Activated CD8-positive, alpha-beta memory T cell treated with anti-CD3 and anti-CD28 coated beads, Interleukin-2, amount 50 U/mL, for 48 hours (primary cell): ENCODE results near the gene ZNF638.

Experiments
- DNase-seq: peaks from one replicate; pipeline ENCODE4 v3.0.0-alpha.2; 2020

ZNF638 gene

GRCh38 chr2:71456617-71457016 lies 125.0 kb downstream of the ZNF638 start:
- no peak for DNase-seq

- no peak for DNase-seq
Measured at GRCh38 chr2:71457123-71457915, 125.7 kb downstream of the ZNF638 start.

GRCh38 chr2:71457923-71458322 lies 126.3 kb downstream of the ZNF638 start:
- no peak for DNase-seq

DNA sequence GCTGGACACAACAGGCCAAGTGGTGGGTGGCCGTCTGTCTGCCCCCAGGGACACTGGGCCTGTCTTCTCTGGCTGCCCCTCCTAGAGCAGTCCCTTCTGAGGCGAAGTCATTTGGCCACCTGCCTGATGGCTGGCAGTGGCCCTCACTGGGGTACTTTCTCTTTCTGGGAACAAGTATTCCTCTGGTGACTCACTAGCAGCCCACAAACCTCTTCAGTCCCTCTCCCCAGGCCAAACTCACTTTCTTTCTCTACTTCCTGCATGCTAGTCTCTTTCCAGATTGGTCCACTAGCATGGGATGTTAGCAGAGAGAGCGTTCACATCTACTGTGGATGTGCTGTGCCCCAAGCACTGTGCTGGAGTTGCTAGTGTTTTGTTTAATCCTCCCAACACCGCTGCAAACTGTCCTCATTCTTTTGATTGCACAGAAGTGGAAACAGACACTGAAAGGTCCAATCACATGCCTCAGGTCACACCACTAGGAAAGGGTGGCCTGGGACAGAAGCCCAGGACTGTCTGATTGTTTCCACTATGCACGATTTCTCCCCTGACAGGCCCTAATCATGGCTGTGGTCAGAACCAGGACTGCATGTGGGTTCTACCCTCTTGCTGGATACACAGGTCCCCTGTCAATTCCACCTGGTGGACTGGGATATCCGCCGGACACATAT lies 127.0 kb downstream of the ZNF638 start:
- no peak for DNase-seq

GRCh38 chr2:71459084-71459431 lies 127.5 kb downstream of the ZNF638 start:
- no peak for DNase-seq

DNA sequence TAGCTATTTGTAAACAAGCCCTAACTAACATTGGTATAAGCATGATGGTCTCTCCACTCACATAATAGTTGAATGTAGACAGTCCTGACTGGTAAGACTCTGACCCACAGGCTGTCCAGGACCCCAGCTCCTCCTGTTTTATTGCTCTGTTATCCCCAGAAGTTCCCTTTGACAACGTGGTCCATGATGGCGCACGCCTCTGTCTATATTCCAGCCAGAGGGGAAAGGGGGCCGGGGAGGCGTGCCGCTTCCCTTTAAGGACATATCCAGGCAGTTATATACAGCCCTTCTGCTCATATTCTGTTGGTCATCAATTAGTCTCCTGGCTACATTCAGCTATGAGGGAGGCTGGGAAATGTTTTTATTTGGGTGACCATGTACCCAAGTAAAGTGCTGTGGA lies 128.5 kb downstream of the ZNF638 start:
- DNase-seq, result no peak

GRCh38 chr2:71460595-71461303 lies 129.2 kb downstream of the ZNF638 start:
- no peak for DNase-seq

GRCh38 chr2:71461304-71461671 lies 129.7 kb downstream of the ZNF638 start:
- DNase-seq, result no peak

- peak; percentile 13 for DNase-seq
Measured at GRCh38 chr2:71462056-71462605, 130.5 kb downstream of the ZNF638 start.

DNA sequence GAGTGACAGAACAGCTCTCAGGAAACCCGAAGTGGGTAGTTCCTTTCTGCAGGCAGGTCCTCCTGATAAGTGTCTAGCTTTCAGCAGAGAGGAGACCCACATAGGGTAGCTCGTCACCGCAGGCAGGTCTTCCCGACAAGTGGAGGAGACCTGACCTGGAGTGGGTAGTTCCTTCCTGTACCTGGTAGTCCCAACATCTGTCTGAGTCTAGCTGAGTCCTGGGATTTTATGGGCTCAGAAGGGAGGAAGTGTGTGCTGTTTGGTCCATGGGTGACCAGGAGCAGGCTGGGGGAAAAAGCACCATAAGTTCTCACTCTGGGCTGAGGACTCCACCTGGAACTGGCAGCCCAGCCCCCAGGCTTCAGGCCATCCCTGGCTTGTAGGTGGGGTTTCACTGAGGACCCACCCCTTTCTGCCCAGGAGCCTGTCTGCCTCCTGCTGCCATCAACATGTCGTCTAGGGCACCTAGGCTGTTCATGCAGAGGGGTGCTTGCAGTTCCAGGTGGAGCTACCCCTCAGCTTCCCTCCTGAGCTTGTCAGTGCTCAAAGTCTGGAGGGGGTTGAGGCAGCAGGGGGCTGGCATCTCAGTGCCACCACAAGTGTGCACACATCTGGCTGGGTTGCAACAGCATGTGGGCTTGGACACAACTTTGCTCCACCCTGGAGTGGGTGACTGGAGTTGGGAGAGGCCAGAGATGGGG lies 131.2 kb downstream of the ZNF638 start:
- DNase-seq, result peak; percentile 45

- peak; percentile 29 for DNase-seq
Measured at GRCh38 chr2:71463342-71463654, 131.7 kb downstream of the ZNF638 start.

DNA sequence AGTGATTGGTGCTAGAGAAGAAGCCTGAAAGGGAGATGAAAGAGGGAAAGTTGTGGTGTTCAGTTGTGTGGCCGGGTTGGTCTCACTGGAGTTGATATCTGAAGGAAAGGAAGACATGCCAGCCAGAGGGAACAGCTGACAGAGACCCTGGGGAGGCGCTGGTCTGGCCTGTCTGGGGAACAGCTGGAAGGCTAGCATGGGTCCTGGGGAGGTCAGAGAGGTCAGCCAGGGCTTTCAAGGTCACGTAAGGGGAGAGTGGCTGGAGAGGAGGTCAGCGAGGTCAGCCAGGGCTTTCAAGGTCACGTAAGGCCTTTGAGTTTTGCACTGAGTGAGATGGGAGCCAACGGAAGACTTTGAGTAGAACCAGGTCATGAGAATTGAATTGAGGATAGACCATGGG lies 132.8 kb downstream of the ZNF638 start:
- peak; percentile 20 for DNase-seq

GRCh38 chr2:71465356-71465755 lies 133.8 kb downstream of the ZNF638 start:
- DNase-seq, result peak; percentile 42

- no peak for DNase-seq
Measured at GRCh38 chr2:71465961-71466300, 134.3 kb downstream of the ZNF638 start.

DNA sequence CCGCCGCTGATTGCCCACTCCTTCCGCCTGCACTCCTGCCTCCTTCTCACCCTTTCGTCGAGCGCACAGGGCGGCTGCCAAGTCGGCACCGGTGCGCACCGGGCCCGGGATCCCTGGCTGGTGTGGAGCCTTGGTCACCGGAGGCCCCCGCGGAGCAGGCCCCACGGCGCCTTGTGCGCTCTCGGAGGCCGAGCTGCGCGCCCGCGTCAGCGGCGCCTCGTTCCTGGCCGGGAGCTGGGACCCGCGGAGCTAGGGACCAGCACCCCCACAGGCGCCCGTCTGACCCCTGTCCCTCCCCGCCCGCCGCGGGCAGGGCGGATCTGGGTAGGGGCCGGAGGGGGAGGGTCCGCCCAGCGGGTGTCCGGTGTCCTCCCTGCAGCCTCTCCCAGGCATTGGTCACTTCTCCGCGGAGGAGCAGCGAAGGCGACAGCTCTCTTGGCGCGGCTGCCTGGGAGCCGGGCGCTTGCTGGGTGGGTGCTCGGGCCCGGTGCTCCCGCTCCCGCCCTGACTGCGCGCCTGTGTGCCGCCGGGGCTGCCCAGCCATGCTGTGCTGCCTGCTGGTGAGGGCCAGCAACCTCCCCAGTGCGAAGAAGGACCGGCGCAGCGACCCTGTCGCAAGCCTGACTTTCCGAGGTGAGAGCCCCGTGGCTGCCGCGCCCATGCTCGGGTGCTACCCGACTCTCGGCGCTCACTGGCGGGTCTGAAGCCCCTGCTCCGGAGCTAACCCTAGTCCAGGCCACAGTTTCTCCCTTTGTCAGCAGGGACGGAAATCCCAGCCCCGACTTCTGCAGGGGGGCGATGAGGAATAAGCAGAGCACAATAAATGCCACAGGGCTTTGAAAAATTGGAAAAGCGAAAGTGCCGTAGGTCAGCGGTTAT lies 135.0 kb downstream of the ZNF638 start:
- peak; percentile 50 for DNase-seq

DNA sequence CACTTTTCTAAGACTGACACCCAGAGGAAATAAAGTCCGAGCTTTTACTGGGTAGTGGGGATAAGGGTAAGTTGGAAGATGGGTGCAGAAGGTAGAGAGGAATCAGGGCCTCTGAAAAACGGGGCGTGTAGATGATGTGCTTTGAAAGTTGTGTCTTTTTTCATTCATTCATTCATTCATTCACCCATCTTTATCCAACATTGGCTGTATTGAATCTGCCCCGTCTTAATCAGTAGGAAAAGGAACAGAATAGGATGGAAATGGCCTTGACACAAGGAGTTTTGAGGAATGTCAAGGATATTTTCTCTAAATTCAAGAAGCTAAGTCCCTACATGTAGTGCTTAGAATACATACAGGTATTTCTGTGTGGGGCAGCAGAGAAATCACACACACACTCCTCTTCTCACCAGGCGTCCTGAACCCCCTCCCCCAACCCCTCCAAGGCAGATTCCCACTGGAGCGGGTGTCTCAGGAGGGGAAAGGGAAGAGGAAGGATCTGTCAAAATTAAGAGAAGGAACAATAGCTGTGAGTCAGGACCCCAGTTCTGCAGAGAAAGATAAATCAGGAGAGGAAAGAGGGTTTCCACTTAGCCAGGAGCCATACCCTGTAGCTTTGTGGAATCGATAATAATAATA lies 135.7 kb downstream of the ZNF638 start:
- no peak for DNase-seq

GRCh38 chr2:71468279-71469015 lies 136.9 kb downstream of the ZNF638 start:
- no peak for DNase-seq

DNA sequence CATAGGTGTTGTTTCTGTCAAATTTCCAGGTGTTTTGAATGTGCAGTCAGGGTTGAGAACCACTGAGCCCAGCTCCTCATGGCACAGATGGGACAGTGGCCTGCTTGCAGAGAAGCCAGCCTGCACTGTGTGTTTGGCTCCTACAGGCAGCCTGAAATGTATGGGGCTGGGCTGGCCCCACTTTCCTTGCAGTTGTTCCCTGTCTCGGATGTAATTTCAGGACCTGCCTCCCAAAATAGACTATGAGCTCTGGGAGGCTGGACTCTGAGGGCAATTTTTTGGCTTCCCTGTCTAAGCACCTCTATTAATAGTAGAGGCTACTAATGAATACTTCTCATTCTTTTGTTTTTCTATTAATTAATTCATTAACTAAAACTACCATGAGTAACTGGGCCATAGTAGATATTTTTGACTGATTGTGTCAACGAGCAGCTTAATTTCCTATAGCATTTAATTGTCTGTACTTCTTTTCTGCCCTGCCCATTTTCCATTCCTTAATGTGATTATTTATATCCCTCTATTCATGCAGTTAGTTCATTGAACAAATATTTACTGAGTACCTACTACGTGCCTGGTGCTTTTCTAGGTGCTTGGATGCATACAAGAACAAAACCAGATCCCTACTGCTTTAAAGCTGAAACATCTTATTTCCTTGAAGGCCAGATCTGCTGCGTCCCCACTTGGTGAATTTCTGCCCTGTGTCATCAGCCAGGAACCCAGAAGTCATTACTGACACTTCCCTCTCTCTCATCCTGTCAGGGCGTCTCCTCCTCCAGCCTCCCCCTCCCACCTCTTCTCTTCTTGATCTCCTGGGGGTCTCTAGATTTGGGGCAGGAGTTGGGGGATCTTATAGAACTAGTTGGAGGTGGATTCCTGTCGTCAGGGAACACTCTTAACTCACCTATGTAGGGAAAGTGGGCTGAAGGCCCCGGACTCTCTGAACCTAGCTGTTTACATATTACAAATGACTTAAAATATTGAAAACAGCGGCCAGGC lies 138.1 kb downstream of the ZNF638 start:
- no peak for DNase-seq

- DNase-seq, result no peak
Measured at GRCh38 chr2:71471276-71471675, 139.7 kb downstream of the ZNF638 start.

GRCh38 chr2:71472019-71472418 lies 140.4 kb downstream of the ZNF638 start:
- no peak for DNase-seq
